Fibroblast of the aortic adventitia (primary cell): ENCODE measurements around the gene UVSSA. TPM values are rescaled to one million over a fixed set of nuclear protein-coding genes. Genes with fewer than 3 reads are reported as not detected.

ENCODE experiments used
- DNase-seq: peaks from one replicate; pipeline ENCODE4 v3.0.0-alpha.2; 2010; ENCODE audit warnings: low read depth
- H3K4me3 ChIP-seq: 2 replicates; pipeline ENCODE4 v1.5.1; 2011; ENCODE audit warnings: low read depth, mild to moderate bottlenecking, control low read depth, low read length, moderate library complexity
- total RNA-seq: library from RNA; depleted of rRNA; stranded (reverse); fragments of >200 nt; gene quantifications from 2 replicates; pipeline ENCODE4 v1.2.3, GENCODE V29; 2012; ENCODE audit warnings: low replicate concordance
- TF ChIP-seq, protein P1 (sequence below): IDR thresholded peaks from 2 replicates; pipeline ENCODE4 v1.5.1; 2011; ENCODE audit warnings: mild to moderate bottlenecking, low read length, control low read depth, inconsistent platforms; ENCODE audit not compliant: insufficient read depth

Gene UVSSA
- total RNA-seq, 1 donor: 8.7 TPM

DNA sequence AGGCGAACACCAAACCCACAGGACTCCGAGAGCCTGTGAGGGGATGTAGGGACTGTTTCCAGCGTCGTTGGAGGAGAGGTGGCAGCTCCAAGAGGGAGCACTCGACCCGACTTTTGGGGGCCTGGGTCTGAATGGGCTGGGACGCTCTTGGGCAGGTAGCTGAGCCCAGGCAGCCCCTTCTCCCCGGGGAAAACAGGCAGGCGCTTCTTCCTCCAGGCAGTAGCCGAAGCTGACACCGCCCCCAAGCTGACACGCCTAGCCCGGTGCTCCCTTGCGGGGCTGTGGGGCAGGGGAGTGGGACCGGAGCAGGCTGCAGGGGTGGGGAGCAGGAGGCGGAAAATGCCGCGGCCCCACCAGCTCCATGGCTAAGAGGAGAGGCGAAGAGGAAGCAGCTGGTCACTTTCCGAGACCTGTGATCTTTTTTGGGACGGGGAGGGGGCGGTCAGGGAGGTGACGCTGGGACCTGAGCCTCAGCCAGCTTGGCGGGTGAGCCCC is 55.1 kb downstream of the UVSSA start:
- TF ChIP-seq, protein P1, sequence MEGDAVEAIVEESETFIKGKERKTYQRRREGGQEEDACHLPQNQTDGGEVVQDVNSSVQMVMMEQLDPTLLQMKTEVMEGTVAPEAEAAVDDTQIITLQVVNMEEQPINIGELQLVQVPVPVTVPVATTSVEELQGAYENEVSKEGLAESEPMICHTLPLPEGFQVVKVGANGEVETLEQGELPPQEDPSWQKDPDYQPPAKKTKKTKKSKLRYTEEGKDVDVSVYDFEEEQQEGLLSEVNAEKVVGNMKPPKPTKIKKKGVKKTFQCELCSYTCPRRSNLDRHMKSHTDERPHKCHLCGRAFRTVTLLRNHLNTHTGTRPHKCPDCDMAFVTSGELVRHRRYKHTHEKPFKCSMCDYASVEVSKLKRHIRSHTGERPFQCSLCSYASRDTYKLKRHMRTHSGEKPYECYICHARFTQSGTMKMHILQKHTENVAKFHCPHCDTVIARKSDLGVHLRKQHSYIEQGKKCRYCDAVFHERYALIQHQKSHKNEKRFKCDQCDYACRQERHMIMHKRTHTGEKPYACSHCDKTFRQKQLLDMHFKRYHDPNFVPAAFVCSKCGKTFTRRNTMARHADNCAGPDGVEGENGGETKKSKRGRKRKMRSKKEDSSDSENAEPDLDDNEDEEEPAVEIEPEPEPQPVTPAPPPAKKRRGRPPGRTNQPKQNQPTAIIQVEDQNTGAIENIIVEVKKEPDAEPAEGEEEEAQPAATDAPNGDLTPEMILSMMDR: no peak

DNA sequence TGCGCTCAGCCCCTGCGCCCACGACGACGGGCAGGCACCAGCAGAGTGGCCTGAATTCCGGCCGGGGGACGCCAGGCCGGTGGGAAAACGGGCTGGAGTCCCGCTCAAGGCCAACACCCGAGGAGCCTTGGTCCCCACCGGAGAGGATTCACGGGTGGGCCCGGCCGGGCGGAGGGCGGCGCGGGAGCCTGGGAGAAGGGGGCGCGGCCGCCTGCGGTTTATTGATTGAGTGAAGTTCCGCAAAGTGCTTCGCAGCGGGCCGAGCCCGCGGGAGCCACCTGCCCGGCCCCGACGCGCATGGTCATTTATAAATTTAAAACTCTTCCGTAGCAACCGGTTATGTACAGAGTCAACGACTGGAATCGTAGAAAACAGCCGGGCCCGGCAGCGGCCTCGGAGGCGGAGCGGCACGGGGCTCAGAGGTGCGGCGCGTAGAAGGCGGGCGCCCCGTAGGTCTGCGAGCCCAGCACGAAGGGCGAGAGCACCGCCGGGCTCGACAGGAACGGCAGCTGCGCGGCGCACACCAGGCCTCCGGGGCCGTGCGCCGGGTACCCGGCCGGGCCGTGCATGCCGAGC is 55.6 kb downstream of the UVSSA start:
- H3K4me3 ChIP-seq: no peak overlapping the region
- TF ChIP-seq, protein P1: no peak
- DNase-seq: no peak

More for the DNA sequence above, 55.1 kb downstream of the UVSSA start:
- no peak overlapping the region for H3K4me3 ChIP-seq
- no peak for DNase-seq

DNA sequence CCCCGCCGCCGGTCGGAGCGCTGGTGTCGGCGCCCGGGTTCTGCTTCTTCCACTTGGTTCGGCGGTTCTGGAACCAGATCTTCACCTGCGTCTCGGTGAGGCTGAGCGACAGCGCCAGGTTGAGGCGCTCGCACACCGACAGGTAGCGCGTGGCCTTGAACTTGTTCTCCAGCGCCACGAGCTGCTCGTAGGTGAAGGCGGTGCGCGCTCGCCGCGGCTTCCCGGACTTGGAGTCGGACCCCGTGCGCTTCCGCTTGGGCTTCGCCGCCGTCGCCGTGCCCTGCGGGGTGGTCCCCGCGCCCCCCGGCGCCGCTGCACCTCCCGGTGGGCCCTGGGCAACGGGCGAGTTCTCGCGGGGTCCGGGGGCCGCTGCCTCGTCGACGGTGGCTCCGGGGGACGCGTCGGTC is 56.2 kb downstream of the UVSSA start:
- DNase-seq: no peak
- no peak overlapping the region for H3K4me3 ChIP-seq
- TF ChIP-seq, protein P1: no peak

DNA sequence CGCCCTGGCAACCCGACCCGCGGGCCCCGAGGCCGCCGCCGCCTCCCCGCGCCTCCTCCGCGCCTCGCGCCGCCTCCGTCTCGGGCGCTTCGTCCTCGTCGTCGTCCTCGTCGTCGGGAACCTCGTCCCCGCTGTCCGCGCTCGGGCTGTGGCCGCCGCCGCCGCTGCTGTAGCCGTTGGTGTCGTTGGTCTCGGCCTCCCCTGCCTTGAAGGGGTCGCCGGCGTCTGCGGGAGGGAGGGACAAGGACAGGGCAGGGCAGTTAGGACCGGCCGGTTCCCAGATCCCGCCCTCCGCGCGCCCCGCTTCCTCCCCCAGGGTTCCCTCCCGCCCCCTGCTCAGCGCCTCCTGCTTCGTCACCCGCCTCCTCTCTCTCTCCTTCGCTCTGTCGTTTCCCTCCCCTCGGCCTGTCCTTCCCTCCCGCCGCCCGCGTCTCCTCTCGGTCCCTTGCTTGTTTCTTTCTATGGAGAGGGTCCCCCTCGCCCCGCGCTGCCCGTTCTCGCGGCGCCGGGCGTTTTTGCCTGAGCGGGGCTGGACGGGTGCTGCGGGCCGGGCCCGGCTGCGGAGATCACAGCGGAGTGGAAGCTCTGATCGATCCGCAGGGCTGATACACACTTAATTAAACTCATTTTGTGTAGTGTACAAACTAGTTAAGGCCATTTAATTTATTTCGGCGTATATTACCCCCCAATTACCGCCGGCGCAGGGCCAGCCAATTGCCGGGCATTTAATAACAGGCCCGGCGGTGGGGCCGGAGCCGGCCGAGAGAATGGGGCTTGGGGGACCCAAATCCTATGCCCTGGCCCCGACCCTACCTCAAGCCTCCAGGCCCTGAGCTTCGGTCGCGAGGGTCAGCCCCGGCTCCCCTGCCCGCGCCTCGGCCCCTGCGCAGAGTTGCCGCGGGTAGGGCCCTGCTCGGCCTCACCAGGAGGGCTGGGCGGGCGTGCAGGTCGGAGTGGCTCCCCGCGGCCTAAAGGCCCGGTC is 56.9 kb downstream of the UVSSA start:
- no peak for DNase-seq
- no peak overlapping the region for H3K4me3 ChIP-seq
- TF ChIP-seq, protein P1: no peak

GRCh38 chr4:1404573-1405253 is 57.7 kb downstream of the UVSSA start:
- no peak for DNase-seq
- no peak overlapping the region for H3K4me3 ChIP-seq
- TF ChIP-seq, protein P1: no peak

DNA sequence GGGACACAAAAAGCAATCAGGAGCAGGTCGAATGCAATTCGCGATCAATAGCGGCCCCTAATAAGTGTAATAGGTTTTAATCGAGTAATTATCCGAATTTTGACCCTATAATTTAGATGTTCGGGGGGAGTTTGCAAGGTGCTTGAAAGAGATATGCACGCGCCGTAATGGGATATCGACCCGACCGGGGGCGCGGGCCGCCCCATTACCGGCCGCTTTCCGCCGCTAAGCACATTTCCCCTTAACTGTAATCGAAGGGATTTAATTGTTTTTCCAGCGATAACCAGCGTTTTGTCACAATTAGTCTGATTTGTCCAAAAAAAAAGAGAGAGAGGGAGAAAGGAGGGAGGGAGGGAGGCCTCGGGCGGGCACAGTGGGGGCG is 58.2 kb downstream of the UVSSA start:
- no peak for DNase-seq
- H3K4me3 ChIP-seq: no peak overlapping the region
- TF ChIP-seq, protein P1: no peak
